Fibroblast of pulmonary artery (primary cell): ENCODE measurements around the gene CILP2.

ENCODE experiments used
- DNase-seq: peaks from one replicate; pipeline ENCODE4 v3.0.0-alpha.2; 2010; ENCODE audit warnings: low read depth
- H3K4me3 ChIP-seq: replicated peaks from 2 replicates; pipeline ENCODE4 v1.5.1; 2011; ENCODE audit warnings: low read depth, mild to moderate bottlenecking, control low read depth, low read length, moderate library complexity
- TF ChIP-seq, protein P1 (sequence below): IDR thresholded peaks from 2 replicates; pipeline ENCODE4 v1.5.1; 2011; ENCODE audit warnings: mild to moderate bottlenecking, control low read depth, low read length, inconsistent platforms; ENCODE audit errors: missing control alignments

CILP2 gene

DNA sequence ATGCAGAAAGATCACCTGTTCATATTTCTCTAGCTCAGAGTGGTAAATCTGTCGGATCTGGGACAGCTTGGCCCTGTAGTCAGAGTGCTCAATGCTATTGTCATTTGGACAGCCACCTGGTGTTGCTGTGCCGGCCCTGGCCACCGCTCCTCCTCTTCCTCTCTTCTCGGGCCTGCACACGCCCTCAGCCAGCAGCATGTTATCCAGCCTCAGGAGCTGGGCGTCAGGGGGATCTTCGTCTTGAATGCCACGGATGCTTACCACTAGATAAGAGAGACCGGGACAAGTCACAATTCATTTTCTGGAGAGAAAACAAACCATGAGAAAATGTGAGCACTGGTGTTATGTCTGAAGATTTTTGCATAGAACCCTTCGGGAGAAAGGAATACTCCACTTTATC is 32.5 kb downstream of the CILP2 start:
- no peak for DNase-seq
- TF ChIP-seq, protein P1, sequence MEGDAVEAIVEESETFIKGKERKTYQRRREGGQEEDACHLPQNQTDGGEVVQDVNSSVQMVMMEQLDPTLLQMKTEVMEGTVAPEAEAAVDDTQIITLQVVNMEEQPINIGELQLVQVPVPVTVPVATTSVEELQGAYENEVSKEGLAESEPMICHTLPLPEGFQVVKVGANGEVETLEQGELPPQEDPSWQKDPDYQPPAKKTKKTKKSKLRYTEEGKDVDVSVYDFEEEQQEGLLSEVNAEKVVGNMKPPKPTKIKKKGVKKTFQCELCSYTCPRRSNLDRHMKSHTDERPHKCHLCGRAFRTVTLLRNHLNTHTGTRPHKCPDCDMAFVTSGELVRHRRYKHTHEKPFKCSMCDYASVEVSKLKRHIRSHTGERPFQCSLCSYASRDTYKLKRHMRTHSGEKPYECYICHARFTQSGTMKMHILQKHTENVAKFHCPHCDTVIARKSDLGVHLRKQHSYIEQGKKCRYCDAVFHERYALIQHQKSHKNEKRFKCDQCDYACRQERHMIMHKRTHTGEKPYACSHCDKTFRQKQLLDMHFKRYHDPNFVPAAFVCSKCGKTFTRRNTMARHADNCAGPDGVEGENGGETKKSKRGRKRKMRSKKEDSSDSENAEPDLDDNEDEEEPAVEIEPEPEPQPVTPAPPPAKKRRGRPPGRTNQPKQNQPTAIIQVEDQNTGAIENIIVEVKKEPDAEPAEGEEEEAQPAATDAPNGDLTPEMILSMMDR, result no peak
- no peak overlapping the region for H3K4me3 ChIP-seq

DNA sequence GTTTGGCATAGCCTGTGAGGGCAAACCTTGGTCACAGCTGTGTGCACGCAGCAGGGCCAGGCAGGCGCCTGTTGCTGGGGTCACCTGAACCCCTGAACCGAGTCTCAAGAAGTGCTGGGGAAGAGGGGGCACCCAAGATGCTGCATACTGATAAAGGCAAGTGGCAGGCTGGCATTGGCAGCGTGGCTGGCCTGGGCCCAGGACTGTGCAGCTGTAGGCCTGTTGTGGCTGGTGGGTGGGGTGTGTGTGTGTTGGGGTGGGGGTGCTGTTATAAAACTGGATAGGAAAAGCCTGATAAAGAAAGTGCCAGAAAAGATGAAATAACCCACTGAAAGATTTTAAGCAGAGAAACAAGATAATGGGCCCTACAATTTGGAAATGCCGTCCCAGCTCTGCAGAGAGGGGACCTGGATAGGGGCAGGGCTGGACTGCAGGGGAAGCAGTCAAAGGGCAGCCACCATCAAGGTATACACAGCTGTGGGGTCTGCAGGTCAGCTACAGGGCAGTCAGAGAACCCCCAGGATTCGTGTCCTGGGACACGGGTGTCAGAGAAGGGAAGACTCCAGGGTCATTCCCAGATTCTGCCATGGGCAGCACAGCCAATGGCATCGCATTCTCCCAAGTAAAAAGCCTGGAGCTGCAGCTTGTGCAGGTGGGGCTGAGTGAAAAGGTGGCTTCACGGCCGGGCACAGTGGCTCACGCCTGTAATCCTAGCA is 33.2 kb downstream of the CILP2 start:
- TF ChIP-seq, protein P1, result no peak
- no peak overlapping the region for H3K4me3 ChIP-seq
- no peak for DNase-seq

DNA sequence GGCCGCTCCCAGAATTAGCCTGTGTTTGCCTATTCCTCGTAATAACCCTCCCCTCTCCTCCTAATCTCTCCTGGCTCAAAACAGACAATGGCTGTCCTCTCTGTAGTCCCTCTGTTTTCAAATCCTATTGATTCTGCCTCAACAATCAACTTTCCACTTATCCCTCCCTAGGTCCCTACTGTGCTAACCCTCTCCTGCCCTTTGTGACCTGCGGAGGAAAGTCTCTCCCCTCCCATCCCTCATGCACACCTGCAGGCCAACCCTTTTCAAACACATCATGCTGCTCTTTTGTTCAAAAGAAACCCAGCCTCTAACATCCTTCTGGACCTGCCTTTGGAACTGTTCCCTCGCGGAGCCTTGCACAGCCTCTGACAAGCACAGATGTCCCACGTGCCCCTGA is 37.3 kb downstream of the CILP2 start:
- no peak for DNase-seq
- no peak overlapping the region for H3K4me3 ChIP-seq
- TF ChIP-seq, protein P1, result no peak

DNA sequence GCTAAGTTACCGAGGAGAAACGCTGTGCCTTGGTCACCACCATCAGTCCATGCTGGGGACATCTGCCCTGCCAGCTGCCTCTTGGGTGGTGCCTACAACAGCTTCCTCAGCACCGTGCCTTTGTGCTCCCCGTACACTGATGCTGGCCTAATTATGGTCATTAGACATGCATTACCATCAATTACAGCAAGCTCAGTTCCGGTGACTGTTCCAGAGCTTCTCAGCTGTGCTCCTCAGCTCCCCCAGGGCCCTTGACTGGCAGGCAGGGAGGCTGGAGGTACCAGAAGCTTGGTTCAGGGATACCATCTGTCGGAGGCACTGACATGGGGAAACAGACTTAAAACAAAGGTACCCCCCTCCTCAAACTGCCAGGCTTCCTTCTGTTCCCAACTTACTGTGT is 40.2 kb downstream of the CILP2 start:
- no peak for DNase-seq
- TF ChIP-seq, protein P1, result no peak

DNA sequence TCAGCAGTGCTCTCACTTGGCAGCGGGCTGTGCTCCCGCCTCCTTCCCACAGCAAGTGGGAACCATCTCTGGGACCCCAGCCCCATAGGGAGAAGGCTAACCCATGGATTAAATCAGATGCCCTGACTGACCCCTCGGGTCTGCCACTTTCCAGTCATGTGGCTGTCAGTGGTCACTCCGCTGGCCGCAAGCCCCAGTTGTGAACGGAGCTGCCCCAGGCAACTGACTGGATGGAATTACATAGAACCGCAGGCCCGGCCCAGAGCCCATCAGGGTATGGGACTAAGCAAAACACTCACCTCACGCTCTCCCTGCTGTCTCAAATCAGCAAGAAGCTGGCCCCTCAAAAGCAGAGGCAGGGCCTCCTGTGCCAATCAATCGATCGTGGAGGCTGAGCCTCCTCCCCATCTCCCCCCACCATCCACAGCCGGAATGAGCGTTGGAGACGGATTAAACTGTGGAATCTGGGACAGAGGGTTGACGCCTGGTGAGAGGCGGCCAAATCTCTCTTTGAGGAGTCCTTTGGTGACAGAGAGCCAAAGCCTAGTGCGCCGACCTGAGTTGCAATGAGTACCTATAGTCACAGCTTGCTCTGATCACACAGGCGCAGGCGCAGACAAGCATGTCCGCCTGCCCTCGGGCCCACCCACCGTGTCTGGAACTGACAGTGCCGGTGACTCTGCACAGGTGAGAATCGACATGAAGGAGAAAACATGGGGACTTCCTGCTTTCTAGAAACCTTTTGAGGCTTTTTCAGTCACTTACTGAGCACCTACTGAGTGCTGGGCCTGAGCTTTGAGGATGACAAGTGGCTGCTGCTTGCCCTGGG is 41.7 kb downstream of the CILP2 start:
- TF ChIP-seq, protein P1, result no peak
- no peak for DNase-seq
- no peak overlapping the region for H3K4me3 ChIP-seq

More for the DNA sequence above, 40.2 kb downstream of the CILP2 start:
- no peak overlapping the region for H3K4me3 ChIP-seq

DNA sequence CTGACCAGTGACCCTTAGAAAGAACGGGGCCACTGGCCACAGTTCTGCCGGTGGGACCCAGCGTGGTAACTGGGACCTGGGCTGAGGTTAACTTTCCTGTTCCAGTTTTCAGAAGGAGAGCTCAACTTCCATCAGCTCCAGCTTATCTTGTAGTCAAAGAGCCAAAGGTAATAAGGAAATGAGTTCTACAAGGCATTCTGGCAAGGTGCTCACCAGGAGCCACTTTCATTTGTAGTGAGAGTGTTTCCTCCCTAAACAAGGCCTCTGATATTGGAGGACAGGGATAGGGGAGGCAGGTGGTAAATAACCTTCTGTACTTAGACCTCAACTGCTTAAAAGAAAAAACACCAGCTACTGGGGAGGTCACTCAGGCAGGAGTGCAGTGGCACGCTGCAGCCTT is 42.4 kb downstream of the CILP2 start:
- DNase-seq, result no peak
- no peak overlapping the region for H3K4me3 ChIP-seq
- TF ChIP-seq, protein P1, result no peak
